Measurements from ENCODE around the gene ZC3H12A.

ZC3H12A gene

DNA sequence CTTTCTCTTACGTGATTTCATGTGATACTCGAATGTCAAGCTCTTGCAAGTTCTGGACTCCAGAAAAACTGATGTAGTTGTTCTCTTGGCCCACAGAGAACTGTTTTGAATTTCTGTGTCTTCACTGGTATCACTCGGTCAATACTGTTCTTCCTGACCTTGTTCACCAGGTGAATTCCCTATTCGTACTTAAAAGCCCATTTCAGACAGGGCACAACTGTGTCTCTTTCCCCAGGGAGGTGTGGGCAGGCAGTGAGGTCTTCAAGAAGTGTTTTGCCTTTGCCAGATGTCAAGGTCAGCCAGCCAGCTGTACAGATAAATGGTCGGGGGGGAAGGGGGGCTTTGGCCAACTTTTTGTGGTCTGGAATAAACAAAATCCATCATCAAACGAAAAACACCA lies 27.5 kb upstream of the ZC3H12A start:
- Mint-ChIP-seq H3K4me1 (peaks cover 17% of the 10 kb centered on the region), H3K27me3 (peaks cover 35% of the 10 kb centered on the region), H3K27ac (no peak overlapping the region), H3K4me3 (no peak overlapping the region), H3K9me3 (no peaks in the 10 kb centered on the region)
- DNase-seq: no peak
- no peak for ATAC-seq

GRCh38 chr1:37448185-37448584 lies 26.2 kb upstream of the ZC3H12A start:
- H3K27ac Mint-ChIP-seq: no peak overlapping the region
- H3K9me3 Mint-ChIP-seq: no peaks in the 10 kb centered on the region
- H3K4me3 Mint-ChIP-seq: no peak overlapping the region
- DNase-seq: no peak
- ATAC-seq: no peak
- peaks cover 17% of the 10 kb centered on the region for H3K4me1 Mint-ChIP-seq
- H3K27me3 Mint-ChIP-seq: peaks cover 22% of the 10 kb centered on the region

GRCh38 chr1:37448691-37449417 lies 25.5 kb upstream of the ZC3H12A start:
- H3K4me1 Mint-ChIP-seq: peaks cover 17% of the 10 kb centered on the region
- H3K9me3 Mint-ChIP-seq: no peaks in the 10 kb centered on the region
- no peak for ATAC-seq
- H3K27ac Mint-ChIP-seq: peak overlapping the region; percentile 50 to 76
- H3K27me3 Mint-ChIP-seq: peaks cover 21% of the 10 kb centered on the region
- no peak for DNase-seq
- H3K4me3 Mint-ChIP-seq: no peak overlapping the region

DNA sequence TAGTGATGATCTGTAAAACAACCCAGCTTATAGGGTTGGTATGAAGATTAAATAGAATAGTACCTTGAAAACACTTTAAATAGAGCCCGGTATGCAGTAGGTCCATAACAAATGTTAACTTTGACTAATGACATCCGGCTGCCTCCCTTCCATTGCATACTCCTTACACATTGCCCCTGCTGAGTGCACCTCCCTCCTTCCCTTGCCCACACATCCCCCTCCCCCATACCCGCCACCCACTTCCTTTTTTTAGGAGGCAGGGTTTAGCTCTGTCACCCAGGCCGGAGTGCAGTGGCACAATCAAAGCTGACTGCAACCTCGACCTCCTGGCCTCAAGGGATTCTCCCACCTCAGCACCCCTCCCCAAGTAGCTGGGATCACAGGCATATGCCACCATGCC lies 24.4 kb upstream of the ZC3H12A start:
- Mint-ChIP-seq H3K4me1 (peaks cover 24% of the 10 kb centered on the region), H3K4me3 (no peak overlapping the region), H3K27ac (peak overlapping the region; percentile 7 to 76), H3K27me3 (peaks cover 21% of the 10 kb centered on the region), H3K9me3 (no peaks in the 10 kb centered on the region)
- peak in 1 of 2 donors; percentile 52 for DNase-seq
- ATAC-seq: peak; percentile 72

GRCh38 chr1:37452416-37452815 lies 22.0 kb upstream of the ZC3H12A start:
- no peak overlapping the region for H3K27ac Mint-ChIP-seq
- H3K27me3 Mint-ChIP-seq: peaks cover 8% of the 10 kb centered on the region
- peaks cover 27% of the 10 kb centered on the region for H3K4me1 Mint-ChIP-seq
- no peaks in the 10 kb centered on the region for H3K9me3 Mint-ChIP-seq
- ATAC-seq (no peak), DNase-seq (no peak)
- no peak overlapping the region for H3K4me3 Mint-ChIP-seq

GRCh38 chr1:37453647-37454046 lies 20.7 kb upstream of the ZC3H12A start:
- H3K27me3 Mint-ChIP-seq: peaks cover 3% of the 10 kb centered on the region
- no peak overlapping the region for H3K4me3 Mint-ChIP-seq
- H3K27ac Mint-ChIP-seq: no peak overlapping the region
- DNase-seq (no peak), ATAC-seq (no peak)
- H3K9me3 Mint-ChIP-seq: no peaks in the 10 kb centered on the region
- H3K4me1 Mint-ChIP-seq: peaks cover 30% of the 10 kb centered on the region

- H3K9me3 Mint-ChIP-seq: no peaks in the 10 kb centered on the region
- no peak for DNase-seq
- H3K4me3 Mint-ChIP-seq: no peak overlapping the region
- no peak overlapping the region for H3K27ac Mint-ChIP-seq
- peaks cover 17% of the 10 kb centered on the region for H3K4me1 Mint-ChIP-seq
- no peak for ATAC-seq
- no peaks in the 10 kb centered on the region for H3K27me3 Mint-ChIP-seq
Observed at GRCh38 chr1:37455516-37455915, 18.9 kb upstream of the ZC3H12A start.

GRCh38 chr1:37456614-37457013 lies 17.8 kb upstream of the ZC3H12A start:
- H3K9me3 Mint-ChIP-seq: no peaks in the 10 kb centered on the region
- H3K4me3 Mint-ChIP-seq: no peak overlapping the region
- no peaks in the 10 kb centered on the region for H3K27me3 Mint-ChIP-seq
- ATAC-seq (no peak), DNase-seq (no peak)
- H3K27ac Mint-ChIP-seq: no peak overlapping the region
- H3K4me1 Mint-ChIP-seq: peaks cover 14% of the 10 kb centered on the region

DNA sequence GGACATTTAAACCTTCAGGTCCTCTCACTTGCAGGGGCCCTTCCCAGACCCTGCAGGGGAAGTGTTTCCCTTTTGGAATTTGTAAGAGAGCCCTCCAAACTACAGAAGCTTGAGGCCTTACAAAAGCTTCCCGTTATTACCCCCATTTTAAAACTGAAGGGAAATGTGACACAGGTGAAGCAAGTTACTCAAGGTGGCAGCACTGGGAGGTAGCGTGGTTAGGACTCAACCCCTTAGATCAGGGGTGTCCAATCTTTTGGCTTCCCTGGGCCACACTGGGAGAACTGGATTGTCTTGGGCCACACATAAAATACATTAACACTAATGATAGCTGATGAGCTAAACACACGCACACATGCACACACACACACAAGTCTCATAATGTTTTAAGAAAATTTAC lies 15.8 kb upstream of the ZC3H12A start:
- DNase-seq (no peak), ATAC-seq (no peak)
- H3K27me3 Mint-ChIP-seq: no peaks in the 10 kb centered on the region
- H3K4me1 Mint-ChIP-seq: peaks cover 14% of the 10 kb centered on the region
- H3K9me3 Mint-ChIP-seq: no peaks in the 10 kb centered on the region
- H3K27ac Mint-ChIP-seq: no peak overlapping the region
- no peak overlapping the region for H3K4me3 Mint-ChIP-seq

- Mint-ChIP-seq H3K4me1 (peaks cover 4% of the 10 kb centered on the region), H3K9me3 (no peaks in the 10 kb centered on the region), H3K27me3 (no peaks in the 10 kb centered on the region), H3K27ac (no peak overlapping the region), H3K4me3 (no peak overlapping the region)
- DNase-seq: no peak
- ATAC-seq: no peak
Observed at GRCh38 chr1:37461698-37462436, 12.5 kb upstream of the ZC3H12A start.

DNA sequence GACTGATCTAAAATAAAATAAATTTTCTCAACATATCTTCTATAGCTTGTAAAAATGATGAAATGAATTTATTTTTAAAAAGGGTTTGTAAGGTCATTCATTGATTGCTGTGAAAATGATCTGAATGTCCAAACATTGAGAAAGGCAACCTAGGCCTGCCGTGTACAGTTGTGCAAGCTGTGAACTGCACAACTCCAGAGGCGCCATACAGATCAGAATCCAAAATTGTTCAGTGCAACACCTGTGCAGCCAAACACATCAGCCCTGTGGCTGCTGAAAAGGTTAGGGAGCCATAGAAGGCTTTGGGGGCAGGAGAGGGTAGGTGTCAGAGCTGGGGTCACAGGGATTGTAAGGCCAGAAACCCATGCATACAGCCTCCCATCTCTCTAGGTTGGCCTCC lies 9.9 kb upstream of the ZC3H12A start:
- ATAC-seq: no peak
- Mint-ChIP-seq H3K9me3 (no peaks in the 10 kb centered on the region), H3K4me3 (no peak overlapping the region), H3K27ac (no peak overlapping the region), H3K4me1 (peaks cover 14% of the 10 kb centered on the region), H3K27me3 (no peaks in the 10 kb centered on the region)
- no peak for DNase-seq

GRCh38 chr1:37465593-37466517 lies 8.5 kb upstream of the ZC3H12A start:
- ATAC-seq: no peak
- no peaks in the 10 kb centered on the region for H3K27me3 Mint-ChIP-seq
- H3K9me3 Mint-ChIP-seq: no peaks in the 10 kb centered on the region
- H3K4me3 Mint-ChIP-seq: no peak overlapping the region
- peaks cover 28% of the 10 kb centered on the region for H3K4me1 Mint-ChIP-seq
- DNase-seq: no peak
- peak overlapping the region in 1 of 2 donors; percentile 83 for H3K27ac Mint-ChIP-seq

DNA sequence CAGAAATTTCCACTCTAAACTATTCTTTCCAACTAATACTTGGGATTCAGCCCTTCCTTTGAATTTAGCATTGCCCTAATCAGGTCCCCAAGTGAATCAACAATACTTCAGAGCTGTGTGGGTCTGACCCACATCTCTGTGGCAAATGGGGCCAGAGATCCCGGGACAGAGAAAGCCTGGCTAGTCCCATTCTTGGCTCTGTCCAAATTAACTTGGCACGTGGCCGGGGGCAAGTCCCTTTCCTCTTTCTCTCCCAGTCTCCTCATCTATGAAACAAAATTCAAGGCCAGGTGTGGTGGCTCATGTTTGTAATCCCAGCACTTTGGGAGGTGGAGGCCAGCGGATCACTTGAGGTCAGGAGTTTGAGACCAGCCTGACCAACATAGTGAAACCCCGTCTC lies 6.3 kb upstream of the ZC3H12A start:
- no peak overlapping the region for H3K4me3 Mint-ChIP-seq
- peaks cover 48% of the 10 kb centered on the region for H3K4me1 Mint-ChIP-seq
- H3K9me3 Mint-ChIP-seq: no peaks in the 10 kb centered on the region
- ATAC-seq (no peak), DNase-seq (no peak)
- H3K27ac Mint-ChIP-seq: peak overlapping the region in 1 of 2 donors; percentile 82
- H3K27me3 Mint-ChIP-seq: no peaks in the 10 kb centered on the region

DNA sequence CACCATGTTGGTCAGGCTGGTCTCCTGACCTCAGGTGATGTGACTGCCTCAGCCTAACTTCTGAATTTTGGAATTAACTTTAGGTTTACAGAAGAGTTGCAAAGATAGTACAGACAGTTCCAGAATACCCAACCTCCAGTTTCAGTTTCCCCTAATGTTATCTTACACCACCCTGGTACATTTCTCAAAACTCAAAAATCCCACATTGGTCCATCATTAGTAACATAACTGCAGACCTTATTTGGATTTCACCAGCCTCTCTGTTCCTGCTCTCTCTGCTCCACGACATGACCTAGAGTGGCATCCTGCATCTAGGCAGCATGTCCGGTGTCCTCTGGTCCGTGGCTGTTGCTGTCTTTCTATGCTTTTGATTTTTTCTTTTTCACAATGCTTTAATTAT lies 5.0 kb upstream of the ZC3H12A start:
- DNase-seq (no peak), ATAC-seq (no peak)
- no peak overlapping the region for H3K27ac Mint-ChIP-seq

DNA sequence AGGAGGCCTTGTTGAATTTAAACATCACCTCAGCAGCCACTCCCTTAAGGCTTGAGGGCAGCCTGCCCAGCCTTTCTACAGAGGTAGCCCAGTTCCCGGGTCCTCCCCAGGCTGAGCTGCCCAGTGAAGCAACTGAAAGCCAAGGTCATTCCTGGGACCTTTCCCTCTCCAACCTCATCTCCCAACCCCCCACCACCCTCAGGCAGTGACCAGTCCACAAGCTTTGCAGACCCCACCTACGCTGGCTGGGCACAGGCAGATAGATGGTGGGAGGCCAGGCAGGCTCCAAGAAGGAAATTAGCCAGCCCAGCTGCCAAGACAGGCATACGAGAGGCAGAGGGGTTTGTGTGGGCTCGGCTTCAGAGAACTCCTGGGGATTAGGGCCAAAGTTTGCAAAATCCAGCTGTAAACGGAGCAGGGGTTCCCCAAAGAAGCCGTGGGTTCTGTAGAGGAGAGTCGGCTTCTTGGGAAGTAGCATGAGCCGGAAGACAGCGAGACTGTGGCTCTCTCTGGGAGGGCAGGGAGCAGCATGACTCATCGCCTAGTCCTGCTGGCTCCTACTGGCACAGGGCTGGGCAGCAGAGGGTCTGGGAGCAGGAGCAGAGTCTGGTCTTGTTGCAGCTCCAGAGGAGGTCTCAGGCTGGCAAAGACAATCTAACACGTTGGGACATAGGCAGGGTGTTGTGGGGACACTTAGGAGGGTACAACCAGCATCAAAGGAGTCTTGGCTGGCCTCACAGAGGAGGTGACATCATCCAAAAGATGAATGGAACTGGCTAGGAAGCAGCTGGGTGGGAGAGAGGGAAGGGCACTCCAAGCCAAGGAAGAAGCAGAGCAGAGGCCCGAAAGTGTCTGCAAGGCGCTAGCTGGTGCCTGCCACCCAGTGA lies 2.8 kb upstream of the ZC3H12A start:
- DNase-seq (no peak), ATAC-seq (no peak)
- Mint-ChIP-seq H3K27ac (peak overlapping the region in 1 of 2 donors; percentile 92), H3K4me3 (peak overlapping the region; percentile 95 to 99), H3K27me3 (no peaks in the 10 kb centered on the region), H3K9me3 (no peaks in the 10 kb centered on the region), H3K4me1 (peaks cover 54% of the 10 kb centered on the region)

More for the DNA sequence above, 5.0 kb upstream of the ZC3H12A start:
- Mint-ChIP-seq H3K4me3 (no peak overlapping the region), H3K27me3 (no peaks in the 10 kb centered on the region), H3K4me1 (peaks cover 54% of the 10 kb centered on the region), H3K9me3 (no peaks in the 10 kb centered on the region)

All from stimulated activated naive CD8-positive, alpha-beta T cell treated with anti-CD3 and anti-CD28 coated beads, Interleukin-15, amount 100 ng/mL, for 72 hours (primary cell).